Daoy (cell line): Measurements from ENCODE around the gene TSC2. TPM values are rescaled to one million over a fixed set of nuclear protein-coding genes. Genes with fewer than 3 reads are reported as not detected.
A peak's percentile ranks its signal among the peaks of the same experiment; 100 is the strongest.
"Not testable (repeated sequence)": the region's sequence is repeated elsewhere in the genome, so short reads cannot be mapped to it uniquely, and the experiment has no call there.

Experiments used
- DNase-seq: peaks from one replicate; pipeline ENCODE4 v3.0.0-alpha.2; 2015; ENCODE audit warnings: low read depth
- total RNA-seq: library from RNA; depleted of rRNA; stranded (reverse); fragments of >200 nt; shearing (Covaris generic); gene quantifications from 2 replicates; pipeline ENCODE4 v1.2.3, GENCODE V29; 2014

The TSC2 gene
- total RNA-seq, 1 experiment from 2014 or later = 31.4 TPM

DNA sequence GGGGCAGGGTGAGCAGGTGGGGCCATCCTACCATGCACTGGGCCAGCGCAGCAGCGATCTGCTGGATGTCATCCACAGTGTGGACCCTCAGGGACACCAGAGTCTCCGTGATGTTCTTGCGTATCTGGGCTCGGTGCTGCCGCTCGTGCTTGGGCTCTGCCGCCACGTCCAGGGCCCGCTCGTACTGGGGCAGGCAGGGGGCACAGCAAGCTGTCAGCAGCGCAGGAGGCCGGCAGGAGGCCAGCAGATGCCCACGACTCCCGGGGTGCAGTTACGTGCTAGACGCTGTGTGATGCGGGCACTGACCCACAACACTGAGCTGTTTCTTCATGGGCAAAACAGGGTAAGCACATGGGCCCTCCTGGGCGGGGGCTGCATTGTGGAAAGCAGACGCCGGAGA lies 57.5 kb downstream of the TSC2 start:
- DNase-seq = not testable (repeated sequence)

DNA sequence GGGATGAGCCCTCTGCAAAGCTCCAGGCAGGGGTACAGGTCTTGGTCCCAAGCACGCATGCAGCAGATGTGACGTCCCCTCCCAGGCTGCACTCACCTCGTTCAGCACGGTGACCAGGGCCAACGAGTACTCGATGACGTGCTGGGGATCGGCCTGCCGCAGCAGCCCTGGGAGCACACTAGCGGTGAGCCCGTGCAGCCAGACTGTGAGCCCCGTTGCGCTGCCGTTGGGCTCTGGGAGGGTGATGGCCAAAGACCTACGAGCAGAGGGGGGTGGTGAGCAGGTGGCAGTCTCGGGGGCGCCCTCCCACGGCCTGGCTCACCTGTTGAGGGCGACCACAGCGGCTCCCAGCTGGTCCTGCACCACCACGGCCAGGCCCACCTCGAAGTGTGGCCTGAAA lies 58.0 kb downstream of the TSC2 start:
- DNase-seq = not testable (repeated sequence)

- not testable (repeated sequence) for DNase-seq
These were observed 58.4 kb downstream of the TSC2 start for GRCh38 chr16:2106211-2106610.

DNA sequence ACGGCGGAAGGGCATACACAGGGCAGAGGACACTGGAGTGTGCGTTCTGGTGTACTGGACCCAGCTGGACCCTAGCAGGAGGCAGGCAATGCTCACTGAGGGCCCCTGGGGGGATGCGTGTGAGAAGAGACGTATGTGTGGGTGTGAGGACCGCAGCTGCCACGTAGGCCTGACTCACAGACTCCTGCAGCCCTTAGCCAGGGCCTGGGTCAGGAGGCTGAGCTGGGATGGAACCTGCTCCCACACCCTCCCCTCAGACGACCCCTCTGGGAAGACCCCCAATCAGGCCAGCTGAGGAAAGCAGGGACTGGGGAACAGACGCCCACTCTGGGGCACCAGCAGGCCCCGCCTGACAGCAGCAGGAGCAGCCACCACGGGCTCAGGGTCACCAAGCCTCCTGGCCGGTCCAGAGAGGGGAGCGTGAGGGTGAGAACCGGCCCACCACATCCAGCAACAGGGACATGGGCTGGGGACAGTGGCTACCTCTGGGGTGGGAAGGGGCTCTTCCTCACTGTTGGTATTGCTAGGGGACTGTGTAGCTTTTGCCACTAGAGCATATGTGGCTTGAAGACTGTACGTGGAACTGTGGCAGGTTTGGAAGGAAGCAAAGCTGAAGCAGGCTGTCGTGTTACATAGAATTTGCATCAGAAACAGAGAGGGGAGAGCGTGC lies 59.5 kb downstream of the TSC2 start:
- peak; percentile 72 for DNase-seq

DNA sequence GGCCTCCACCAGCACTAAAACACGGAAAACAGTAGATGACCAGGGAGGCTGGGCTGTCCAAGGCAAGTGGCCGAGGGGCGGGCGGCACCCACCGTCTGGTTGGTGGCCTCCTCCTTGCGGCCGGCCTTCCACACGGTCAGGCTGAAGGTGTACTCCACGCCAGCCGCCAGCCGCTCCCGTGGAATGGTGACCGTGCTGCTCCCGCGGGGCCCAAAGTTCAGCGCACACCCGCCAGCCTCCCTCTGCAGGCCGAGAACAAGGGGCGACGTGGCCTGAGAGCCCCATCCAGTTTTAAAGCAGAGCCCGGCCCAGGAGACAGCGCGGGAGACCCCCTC lies 60.0 kb downstream of the TSC2 start:
- DNase-seq = not testable (repeated sequence)

GRCh38 chr16:2108446-2109270 lies 60.9 kb downstream of the TSC2 start:
- not testable (repeated sequence) for DNase-seq

- not testable (repeated sequence) for DNase-seq
These were observed 61.4 kb downstream of the TSC2 start for GRCh38 chr16:2109271-2109580.

DNA sequence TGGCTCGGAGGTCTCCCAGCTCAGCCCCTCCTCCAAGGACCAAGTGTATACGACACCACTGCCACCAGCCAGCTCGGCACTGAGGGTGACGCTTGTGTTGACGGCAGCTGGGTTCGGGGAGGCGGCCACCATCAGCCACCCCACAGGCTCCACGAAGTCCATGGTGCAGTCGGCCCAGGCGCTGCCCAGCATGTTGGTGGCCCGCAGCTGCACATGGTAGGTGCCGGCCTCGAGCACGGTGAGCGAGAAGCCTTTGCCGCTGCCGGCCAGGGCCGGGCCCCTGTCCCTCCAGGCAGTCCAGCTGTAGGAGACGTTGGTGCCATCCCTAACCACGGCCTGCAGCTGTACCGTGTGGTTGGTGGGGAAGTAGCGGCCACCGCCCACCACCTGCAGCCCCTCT lies 62.1 kb downstream of the TSC2 start:
- not testable (repeated sequence) for DNase-seq

- DNase-seq = not testable (repeated sequence)
These were observed 62.7 kb downstream of the TSC2 start for GRCh38 chr16:2110332-2111008.

DNA sequence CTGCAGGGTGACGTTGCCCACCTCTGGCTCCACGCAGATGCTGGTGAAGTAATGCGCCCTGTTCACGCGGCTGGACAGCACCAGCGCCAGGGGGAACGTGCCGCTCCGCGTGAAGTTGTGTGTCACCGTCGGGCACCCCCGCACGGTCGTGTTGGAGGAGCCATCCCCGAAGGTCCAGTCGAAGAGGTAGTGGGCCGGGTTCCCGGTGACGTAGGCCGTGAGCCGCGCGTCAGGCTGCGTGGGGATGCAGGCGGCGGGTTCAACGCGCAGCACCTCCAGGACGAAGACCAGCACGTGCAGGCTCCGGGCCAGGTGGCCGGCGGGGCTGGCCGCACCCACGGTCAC lies 63.2 kb downstream of the TSC2 start:
- DNase-seq = not testable (repeated sequence)

GRCh38 chr16:2111412-2112335 lies 63.9 kb downstream of the TSC2 start:
- not testable (repeated sequence) for DNase-seq

DNA sequence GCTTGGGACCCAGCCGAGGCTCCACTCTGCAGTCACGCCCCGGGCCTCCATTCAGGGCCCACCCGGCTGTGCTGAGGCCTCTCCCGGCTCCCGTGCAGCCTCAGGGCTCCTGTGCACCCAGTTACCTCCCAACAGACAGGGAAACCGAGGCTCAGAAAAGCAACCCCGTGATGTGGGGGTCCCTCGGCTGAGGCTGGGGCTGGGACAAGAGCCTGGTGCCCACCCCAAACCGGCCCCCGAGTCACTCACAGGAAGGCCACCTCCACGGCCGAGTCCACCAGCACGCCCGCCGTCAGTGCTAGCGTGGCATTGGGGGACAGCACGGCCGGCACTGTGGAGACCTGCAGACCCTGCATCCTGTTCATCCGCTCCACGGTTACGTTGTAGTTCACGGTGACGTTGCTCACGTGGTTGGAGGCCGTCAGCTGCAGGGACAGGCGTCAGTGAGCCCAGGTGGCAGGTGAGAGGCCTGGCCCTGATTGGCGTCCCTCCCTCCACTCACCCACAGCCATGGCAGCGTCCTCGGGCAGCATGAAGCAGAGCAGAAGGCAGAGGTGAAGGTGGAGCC lies 64.8 kb downstream of the TSC2 start:
- not testable (repeated sequence) for DNase-seq

- not testable (repeated sequence) for DNase-seq
These were observed 66.4 kb downstream of the TSC2 start for GRCh38 chr16:2114225-2114624.

GRCh38 chr16:2114885-2115590 lies 67.3 kb downstream of the TSC2 start:
- DNase-seq = not testable (repeated sequence)

GRCh38 chr16:2115591-2115973 lies 67.8 kb downstream of the TSC2 start:
- DNase-seq = no peak

DNA sequence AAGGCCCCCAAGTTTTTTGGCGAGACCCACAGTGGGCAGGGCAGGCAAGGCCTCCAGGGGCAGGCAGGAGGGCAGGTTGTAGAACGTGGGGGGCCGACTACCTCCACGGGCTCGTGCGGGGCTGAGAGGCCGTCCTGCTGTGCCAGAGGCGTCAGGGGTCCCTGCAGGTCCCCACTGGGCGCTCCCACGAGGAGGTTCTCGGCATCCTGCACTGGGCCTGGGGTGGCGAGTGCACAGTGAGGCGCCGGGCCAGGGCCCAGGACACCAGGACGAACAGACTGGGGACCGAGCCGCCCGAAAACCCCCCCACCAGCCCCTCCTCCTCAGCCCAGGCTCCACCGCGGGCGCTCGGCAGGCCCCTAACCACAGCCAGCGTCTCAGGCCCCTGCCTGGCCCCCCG lies 68.6 kb downstream of the TSC2 start:
- DNase-seq = not testable (repeated sequence)

GRCh38 chr16:2117341-2117740 lies 69.6 kb downstream of the TSC2 start:
- DNase-seq = not testable (repeated sequence)

DNA sequence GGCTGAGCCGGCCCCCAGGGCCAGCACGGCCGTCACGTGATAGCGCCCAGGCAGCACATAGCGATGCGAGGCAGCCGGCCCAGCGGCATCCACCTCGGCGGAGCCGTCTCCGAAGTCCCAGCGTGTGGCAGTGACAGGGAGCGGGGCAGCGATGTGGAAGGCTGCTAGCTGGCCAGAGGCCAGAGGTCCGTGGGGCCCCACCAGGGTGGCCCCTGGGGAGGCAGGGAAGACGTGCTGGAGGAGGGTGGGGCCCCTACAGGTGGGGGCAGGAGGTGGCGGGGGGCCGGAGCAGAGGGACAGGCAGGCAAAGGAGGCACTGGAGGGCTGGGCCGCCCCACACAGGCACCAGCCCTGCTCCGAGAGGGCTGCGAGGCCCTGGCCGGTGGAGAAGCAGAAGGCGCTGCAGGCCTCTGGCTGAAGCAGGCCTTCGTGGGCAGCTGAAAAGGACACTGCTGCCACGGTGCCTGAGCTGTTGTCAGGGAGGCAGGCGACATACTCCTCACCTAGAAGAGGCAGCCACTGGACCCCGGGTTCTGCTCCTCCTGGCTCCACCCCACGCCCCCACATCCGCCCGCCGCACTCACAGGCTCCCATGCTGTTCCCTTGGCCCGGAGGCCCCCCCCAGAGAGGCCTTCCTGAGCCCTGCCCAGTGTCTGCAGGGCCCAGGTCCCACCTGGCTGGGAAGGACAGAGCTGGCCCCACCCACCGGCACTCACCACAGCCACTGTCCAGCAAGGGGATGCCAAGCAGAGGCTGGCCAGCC lies 70.4 kb downstream of the TSC2 start:
- DNase-seq = not testable (repeated sequence)

DNA sequence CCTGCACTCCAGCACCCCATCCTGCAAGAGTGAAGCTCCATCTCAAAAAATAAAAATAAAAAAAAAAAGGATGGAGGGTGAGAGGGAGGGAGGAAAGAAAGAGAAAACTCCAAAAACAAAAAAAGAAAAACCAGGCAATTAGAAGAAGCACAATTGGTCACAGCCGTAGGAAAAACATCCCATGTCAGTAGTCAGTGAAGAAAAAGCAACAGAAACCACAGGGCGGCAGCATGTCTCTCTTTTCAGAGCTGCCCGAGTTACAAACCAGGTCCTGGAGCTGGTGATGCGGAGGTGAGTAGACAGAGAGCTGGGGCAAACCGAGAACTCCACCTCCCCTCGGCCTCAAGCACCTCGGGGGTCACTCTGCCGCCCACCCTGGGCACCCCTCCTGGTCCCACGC lies 73.5 kb downstream of the TSC2 start:
- peak; percentile 72 for DNase-seq

- no peak for DNase-seq
These were observed 74.1 kb downstream of the TSC2 start for GRCh38 chr16:2121853-2122252.
